ENCODE measurements around the gene DECR2.
A peak's percentile ranks its signal among the peaks of the same experiment; 100 is the strongest.

Gene DECR2

GRCh38 chr16:456891-457483 lies 55.3 kb downstream of the DECR2 start (continued):
- TF ChIP-seq ZNF335 (tag by site-specific recombination; conservative IDR thresholded peaks at IDR 0.05) (0 out of 2 replicates have a peak, but pooled peaks have one; percentile 24), PRDM4 (tag by site-specific recombination; IDR thresholded peaks at IDR 0.05) (peak; percentile 74), ZEB2 (tag by site-specific recombination; IDR thresholded peaks at IDR 0.05) (0 out of 2 replicates have a peak, but pooled peaks have one; percentile 25), ZXDB (tag by site-specific recombination; IDR thresholded peaks at IDR 0.05) (peak; percentile 66; the same call in 1 of the 2 replicates), ZNF518A (tag by site-specific recombination; conservative IDR thresholded peaks at IDR 0.05; ENCODE audit: low read depth) (no peak), ZNF155 (tag by site-specific recombination; IDR thresholded peaks at IDR 0.05) (no peak), EGR2 (tag by site-specific recombination; IDR thresholded peaks at IDR 0.05; ENCODE audit: low read depth) (peak; percentile 26; the same call in 1 of the 2 replicates)
- TF ChIP-seq, protein P1, sequence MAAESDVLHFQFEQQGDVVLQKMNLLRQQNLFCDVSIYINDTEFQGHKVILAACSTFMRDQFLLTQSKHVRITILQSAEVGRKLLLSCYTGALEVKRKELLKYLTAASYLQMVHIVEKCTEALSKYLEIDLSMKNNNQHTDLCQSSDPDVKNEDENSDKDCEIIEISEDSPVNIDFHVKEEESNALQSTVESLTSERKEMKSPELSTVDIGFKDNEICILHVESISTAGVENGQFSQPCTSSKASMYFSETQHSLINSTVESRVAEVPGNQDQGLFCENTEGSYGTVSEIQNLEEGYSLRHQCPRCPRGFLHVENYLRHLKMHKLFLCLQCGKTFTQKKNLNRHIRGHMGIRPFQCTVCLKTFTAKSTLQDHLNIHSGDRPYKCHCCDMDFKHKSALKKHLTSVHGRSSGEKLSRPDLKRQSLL (tag by site-specific recombination; IDR thresholded peaks at IDR 0.05), result 0 out of 2 replicates have a peak, but pooled peaks have one; percentile 25
- TF ChIP-seq, protein P2, sequence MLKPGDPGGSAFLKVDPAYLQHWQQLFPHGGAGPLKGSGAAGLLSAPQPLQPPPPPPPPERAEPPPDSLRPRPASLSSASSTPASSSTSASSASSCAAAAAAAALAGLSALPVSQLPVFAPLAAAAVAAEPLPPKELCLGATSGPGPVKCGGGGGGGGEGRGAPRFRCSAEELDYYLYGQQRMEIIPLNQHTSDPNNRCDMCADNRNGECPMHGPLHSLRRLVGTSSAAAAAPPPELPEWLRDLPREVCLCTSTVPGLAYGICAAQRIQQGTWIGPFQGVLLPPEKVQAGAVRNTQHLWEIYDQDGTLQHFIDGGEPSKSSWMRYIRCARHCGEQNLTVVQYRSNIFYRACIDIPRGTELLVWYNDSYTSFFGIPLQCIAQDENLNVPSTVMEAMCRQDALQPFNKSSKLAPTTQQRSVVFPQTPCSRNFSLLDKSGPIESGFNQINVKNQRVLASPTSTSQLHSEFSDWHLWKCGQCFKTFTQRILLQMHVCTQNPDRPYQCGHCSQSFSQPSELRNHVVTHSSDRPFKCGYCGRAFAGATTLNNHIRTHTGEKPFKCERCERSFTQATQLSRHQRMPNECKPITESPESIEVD (tag by site-specific recombination; IDR thresholded peaks at IDR 0.05), result peak; percentile 83

DNA sequence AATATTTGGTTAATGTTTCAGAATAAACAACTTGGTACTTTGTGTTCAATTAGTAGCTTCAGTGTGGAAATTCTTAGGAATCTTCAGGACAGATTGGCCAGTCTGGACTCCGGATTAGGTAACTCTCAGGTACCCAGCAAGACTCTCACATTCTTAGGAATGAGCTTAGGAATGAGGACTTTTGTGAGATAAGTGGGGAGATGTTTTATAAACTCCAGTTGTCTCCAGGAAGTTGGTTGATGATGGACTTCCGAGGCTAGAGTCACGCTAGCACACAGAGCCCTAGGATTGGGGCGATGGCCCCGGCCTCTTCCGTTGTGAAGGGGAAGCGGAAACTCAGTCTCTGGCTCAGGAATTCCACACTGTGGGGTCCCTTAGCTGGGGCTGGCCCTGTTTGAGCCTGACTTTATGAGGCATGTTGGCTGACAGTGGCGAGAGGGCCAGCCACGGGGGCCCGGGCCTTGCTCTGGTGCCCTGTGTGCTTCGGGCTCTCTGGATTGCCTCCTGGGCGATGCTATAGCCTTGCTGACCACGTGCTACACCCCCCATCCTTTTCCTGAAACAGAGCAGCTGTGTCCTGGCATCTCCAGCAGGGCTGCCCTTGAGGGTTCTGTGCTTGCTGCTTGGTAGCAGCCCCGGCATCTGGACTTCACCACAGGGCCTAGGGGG lies 56.2 kb downstream of the DECR2 start:
- H3K9me3 ChIP-seq (ENCODE audit: control insufficient read depth, insufficient read depth, low read depth, low read length), result no peaks in the 10 kb centered on the region
- peaks cover 10% of the 10 kb centered on the region for H3K4me1 ChIP-seq (ENCODE audit: control insufficient read depth, insufficient read depth, low read length)
- POLR2A ChIA-PET, result no interaction called here
- no peak overlapping the region for H3K4me3 ChIP-seq (ENCODE audit: low read depth, low read length)
- CTCF ChIA-PET, result interaction anchor here (1.4 kb wide), 1 partner anchor 30 kb away, joined by 5 read pairs; no protein-coding TSS in a partner anchor
- H3K36me3 ChIP-seq (ENCODE audit: control insufficient read depth in 2 of 2, insufficient read depth in 1 of 2, low read length in 2 of 2), result peaks cover 0 to 19% of the 10 kb centered on the region in 2 experiments; a peak in 2 of 3 replicates
- H3K27ac ChIP-seq (ENCODE audit: extremely low read depth, low read depth, low read length), result no peak overlapping the region
- TF ChIP-seq ZNF433 (tag by site-specific recombination; IDR thresholded peaks at IDR 0.05; ENCODE audit: low read depth) (no peak), ZNF391 (tag by site-specific recombination; IDR thresholded peaks at IDR 0.05; ENCODE audit: borderline replicate concordance, low read depth) (no peak), ZNF510 (tag by site-specific recombination; IDR thresholded peaks at IDR 0.05; ENCODE audit: insufficient replicate concordance) (no peak), ZNF341 (tag by site-specific recombination; IDR thresholded peaks at IDR 0.05; ENCODE audit: low read depth) (no peak), ZNF366 (tag by site-specific recombination; conservative IDR thresholded peaks at IDR 0.05) (no peak), ZNF2 (tag by site-specific recombination; IDR thresholded peaks at IDR 0.05) (no peak), ZNF596 (tag by site-specific recombination; IDR thresholded peaks at IDR 0.05) (no peak), ZNF157 (tag by site-specific recombination; IDR thresholded peaks at IDR 0.05) (no peak), ZNF677 (tag by site-specific recombination; IDR thresholded peaks at IDR 0.05) (no peak)
- TF ChIP-seq, protein P1 (tag by site-specific recombination; IDR thresholded peaks at IDR 0.05), result no peak
